HUES48 (cell line): ENCODE data around the gene DPH6.
"Not testable (repeated sequence)": the region's sequence is repeated elsewhere in the genome, so short reads cannot be mapped to it uniquely, and the experiment has no call there.

ENCODE experiments used
- H3K27ac ChIP-seq: one replicate; pipeline ENCODE4 v1.7.0; 2013; ENCODE audit warnings: low read depth, low read length, inconsistent platforms
- H3K27me3 ChIP-seq: 2 replicates; pipeline ENCODE4 v1.6.1; 2013; ENCODE audit warnings: mild to moderate bottlenecking, low read length; ENCODE audit not compliant: control insufficient read depth, insufficient read depth
- H3K36me3 ChIP-seq: 2 replicates; pipeline ENCODE4 v1.6.1; 2013; ENCODE audit warnings: low read length; ENCODE audit not compliant: control insufficient read depth, insufficient read depth
- H3K4me1 ChIP-seq: 2 replicates; pipeline ENCODE4 v1.6.1; 2013; ENCODE audit warnings: mild to moderate bottlenecking, low read length; ENCODE audit not compliant: control insufficient read depth, insufficient read depth
- H3K4me3 ChIP-seq: 2 replicates; pipeline ENCODE4 v1.5.1; 2013; ENCODE audit warnings: mild to moderate bottlenecking, low read depth, low read length
- H3K9ac ChIP-seq: 2 replicates; pipeline ENCODE4 v1.6.1; 2013; ENCODE audit warnings: mild to moderate bottlenecking, low read depth, low read length, moderate library complexity
- H3K9me3 ChIP-seq: 2 replicates; pipeline ENCODE4 v1.6.1; 2013; ENCODE audit warnings: low read length; ENCODE audit not compliant: control insufficient read depth, insufficient read depth

DPH6 gene

GRCh38 chr15:35460616-35461015, 85.3 kb downstream of the DPH6 start:
- Histone ChIP-seq H3K4me1 (no peaks in the 10 kb centered on the region), H3K36me3 (no peaks in the 10 kb centered on the region), H3K27me3 (no peaks in the 10 kb centered on the region), H3K4me3 (no peak overlapping the region), H3K9me3 (no peaks in the 10 kb centered on the region), H3K27ac (no peak overlapping the region), H3K9ac (no peak overlapping the region)

- no peaks in the 10 kb centered on the region for H3K4me1 ChIP-seq
- H3K9ac ChIP-seq: no peak overlapping the region
- no peaks in the 10 kb centered on the region for H3K9me3 ChIP-seq
- no peak overlapping the region for H3K4me3 ChIP-seq
- H3K27me3 ChIP-seq: no peaks in the 10 kb centered on the region
- H3K36me3 ChIP-seq: no peaks in the 10 kb centered on the region
- no peak overlapping the region for H3K27ac ChIP-seq
These were observed 87.6 kb downstream of the DPH6 start for GRCh38 chr15:35458176-35458856.

GRCh38 chr15:35455201-35455600, 90.8 kb downstream of the DPH6 start:
- Histone ChIP-seq H3K9me3 (no peaks in the 10 kb centered on the region), H3K9ac (no peak overlapping the region), H3K36me3 (no peaks in the 10 kb centered on the region), H3K4me3 (no peak overlapping the region), H3K27me3 (no peaks in the 10 kb centered on the region), H3K4me1 (no peaks in the 10 kb centered on the region), H3K27ac (no peak overlapping the region)

GRCh38 chr15:35450492-35450891, 95.5 kb downstream of the DPH6 start:
- Histone ChIP-seq H3K4me3 (no peak overlapping the region), H3K36me3 (0 out of 2 replicates have a peak, but pooled peaks cover 3% of the 10 kb centered on the region), H3K27me3 (no peaks in the 10 kb centered on the region), H3K9me3 (no peaks in the 10 kb centered on the region), H3K4me1 (no peaks in the 10 kb centered on the region), H3K27ac (no peak overlapping the region), H3K9ac (no peak overlapping the region)

GRCh38 chr15:35448294-35448693, 97.7 kb downstream of the DPH6 start:
- 0 out of 2 replicates have a peak, but pooled peaks cover 4% of the 10 kb centered on the region for H3K4me1 ChIP-seq
- H3K27ac ChIP-seq: no peak overlapping the region
- no peak overlapping the region for H3K4me3 ChIP-seq
- H3K27me3 ChIP-seq: no peaks in the 10 kb centered on the region
- no peak overlapping the region for H3K9ac ChIP-seq
- 0 out of 2 replicates have a peak, but pooled peaks cover 3% of the 10 kb centered on the region for H3K36me3 ChIP-seq
- H3K9me3 ChIP-seq: no peaks in the 10 kb centered on the region

GRCh38 chr15:35445891-35446290, 100.1 kb downstream of the DPH6 start:
- Histone ChIP-seq H3K27ac (no peak overlapping the region), H3K9me3 (no peaks in the 10 kb centered on the region), H3K4me1 (0 out of 2 replicates have a peak, but pooled peaks cover 6% of the 10 kb centered on the region), H3K9ac (no peak overlapping the region), H3K4me3 (no peak overlapping the region), H3K27me3 (no peaks in the 10 kb centered on the region), H3K36me3 (0 out of 2 replicates have a peak, but pooled peaks cover 3% of the 10 kb centered on the region)

- Histone ChIP-seq H3K27me3 (no peaks in the 10 kb centered on the region), H3K36me3 (0 out of 2 replicates have a peak, but pooled peaks cover 3% of the 10 kb centered on the region), H3K9me3 (no peaks in the 10 kb centered on the region), H3K27ac (no peak overlapping the region), H3K4me1 (0 out of 2 replicates have a peak, but pooled peaks cover 6% of the 10 kb centered on the region), H3K9ac (no peak overlapping the region), H3K4me3 (no peak overlapping the region)
These were observed 101.3 kb downstream of the DPH6 start for GRCh38 chr15:35444557-35445204.

GRCh38 chr15:35443376-35443775, 102.6 kb downstream of the DPH6 start:
- Histone ChIP-seq H3K4me3 (no peak overlapping the region), H3K9me3 (no peaks in the 10 kb centered on the region), H3K4me1 (0 out of 2 replicates have a peak, but pooled peaks cover 6% of the 10 kb centered on the region), H3K36me3 (0 out of 2 replicates have a peak, but pooled peaks cover 3% of the 10 kb centered on the region), H3K9ac (no peak overlapping the region), H3K27me3 (no peaks in the 10 kb centered on the region), H3K27ac (no peak overlapping the region)

- Histone ChIP-seq H3K9ac (no peak overlapping the region), H3K27me3 (no peaks in the 10 kb centered on the region), H3K36me3 (no peaks in the 10 kb centered on the region), H3K9me3 (no peaks in the 10 kb centered on the region), H3K4me3 (no peak overlapping the region), H3K27ac (no peak overlapping the region), H3K4me1 (0 out of 2 replicates have a peak, but pooled peaks cover 6% of the 10 kb centered on the region)
These were observed 103.2 kb downstream of the DPH6 start for GRCh38 chr15:35442742-35443141.

GRCh38 chr15:35441279-35441678, 104.7 kb downstream of the DPH6 start:
- H3K36me3 ChIP-seq, H3K27ac ChIP-seq, H3K9me3 ChIP-seq, H3K9ac ChIP-seq, H3K4me3 ChIP-seq, H3K27me3 ChIP-seq: not testable (repeated sequence)
- peaks cover 10% of the 10 kb centered on the region; the same call in 1 of the 2 replicates for H3K4me1 ChIP-seq

- H3K27me3 ChIP-seq: no peaks in the 10 kb centered on the region
- H3K9me3 ChIP-seq: peaks cover 7% of the 10 kb centered on the region
- H3K4me3 ChIP-seq: no peak overlapping the region
- peaks cover 10% of the 10 kb centered on the region; the same call in 1 of the 2 replicates for H3K4me1 ChIP-seq
- peaks cover 6% of the 10 kb centered on the region; the same call in 1 of the 2 replicates for H3K36me3 ChIP-seq
- no peak overlapping the region for H3K9ac ChIP-seq
- no peak overlapping the region for H3K27ac ChIP-seq
These were observed 105.7 kb downstream of the DPH6 start for GRCh38 chr15:35440265-35440664.
